Kidney glomerular epithelial cell (primary cell): ENCODE data around the gene CPN2.

ENCODE experiments used
- DNase-seq: peaks from one replicate; lab custom pipeline; 2025; lab: John Stamatoyannopoulos, UW

Gene CPN2

GRCh38 chr3:194312743-194313281 lies 38.3 kb downstream of the CPN2 start:
- peak; percentile 90 for DNase-seq

- DNase-seq, result no peak
Measured at GRCh38 chr3:194312186-194312742, 38.9 kb downstream of the CPN2 start.

GRCh38 chr3:194311000-194311399 lies 40.1 kb downstream of the CPN2 start:
- no peak for DNase-seq

GRCh38 chr3:194310060-194310835 lies 40.9 kb downstream of the CPN2 start:
- DNase-seq, result no peak

- peak; percentile 64 for DNase-seq
Measured at GRCh38 chr3:194308601-194309449, 42.3 kb downstream of the CPN2 start.

- DNase-seq, result no peak
Measured at GRCh38 chr3:194307849-194308248, 43.3 kb downstream of the CPN2 start.

GRCh38 chr3:194306771-194307640 lies 44.1 kb downstream of the CPN2 start:
- no peak for DNase-seq

- DNase-seq, result no peak
Measured at GRCh38 chr3:194306109-194306686, 44.9 kb downstream of the CPN2 start.

GRCh38 chr3:194305356-194306108 lies 45.6 kb downstream of the CPN2 start:
- no peak for DNase-seq

- no peak for DNase-seq
Measured at GRCh38 chr3:194304186-194304917, 46.8 kb downstream of the CPN2 start.

GRCh38 chr3:194303749-194304148 lies 47.4 kb downstream of the CPN2 start:
- no peak for DNase-seq

- no peak for DNase-seq
Measured at GRCh38 chr3:194301730-194302129, 49.4 kb downstream of the CPN2 start.

GRCh38 chr3:194300936-194301335 lies 50.2 kb downstream of the CPN2 start:
- DNase-seq, result no peak

GRCh38 chr3:194300382-194300758 lies 50.8 kb downstream of the CPN2 start:
- no peak for DNase-seq

- peak; percentile 27 for DNase-seq
Measured at GRCh38 chr3:194298331-194299227, 52.5 kb downstream of the CPN2 start.

GRCh38 chr3:194296454-194297263 lies 54.5 kb downstream of the CPN2 start:
- DNase-seq, result peak; percentile 97

- no peak for DNase-seq
Measured at GRCh38 chr3:194294895-194295214, 56.3 kb downstream of the CPN2 start.
